WTC11 (cell line): ENCODE measurements around the gene ECI1. TPM values are rescaled to one million over a fixed set of nuclear protein-coding genes. Genes with fewer than 3 reads are reported as not detected.
"Not testable (repeated sequence)": the region's sequence is repeated elsewhere in the genome, so short reads cannot be mapped to it uniquely, and the experiment has no call there.

Experiments
- ATAC-seq: fragments of 200-7000 bp; cut with Tn5 transposase; 2 replicates; pipeline ENCODE4 v1.10.0; 2021; ENCODE audit warnings: mild to moderate bottlenecking, moderate library complexity
- CTCF ChIA-PET: fragments of 300-600 bp; sonication (Branson Sonifier 250); formaldehyde crosslinking; loops from one replicate; lab custom pipeline; 2021; ENCODE audit warnings: antibody characterized with exemption; lab: Charles Lee
- POLR2A ChIA-PET: fragments of 350-600 bp; sonication (Branson Sonifier 250); formaldehyde crosslinking; loops from one replicate; lab custom pipeline; 2021; ENCODE audit warnings: antibody characterized with exemption; lab: Charles Lee
- DNase-seq: peaks from one replicate; pipeline ENCODE4 v3.0.0; 2021; ENCODE audit warnings: low spot score
- H3K27ac Mint-ChIP-seq: 2 replicates; pipeline ENCODE4 v1.8.0; 2021; ENCODE audit warnings: mixed read lengths
- H3K27me3 Mint-ChIP-seq: 2 replicates; pipeline ENCODE4 v1.8.0; 2021; ENCODE audit warnings: low read depth, mild to moderate bottlenecking, moderate library complexity, mixed read lengths
- H3K36me3 Mint-ChIP-seq: 2 replicates; pipeline ENCODE4 v1.8.0; 2021; ENCODE audit warnings: mixed read lengths
- H3K4me1 Mint-ChIP-seq: 2 replicates; pipeline ENCODE4 v1.8.0; 2022; ENCODE audit warnings: mixed read lengths
- H3K4me3 Mint-ChIP-seq: 2 replicates; pipeline ENCODE4 v1.8.0; 2021; ENCODE audit warnings: mild to moderate bottlenecking, moderate library complexity, mixed read lengths
- H3K9me3 Mint-ChIP-seq: 2 replicates; pipeline ENCODE4 v1.8.0; 2021; ENCODE audit warnings: mixed read lengths
- ATF3 ChIP-seq: sonication (generic); formaldehyde crosslinking; conservative IDR thresholded peaks from 2 replicates; pipeline ENCODE4 v1.8.1; 2022; ENCODE audit warnings: mild to moderate bottlenecking, missing genetic modification reagents
- CTCF ChIP-seq: fragments of 200-600 bp; IDR thresholded peaks from 2 replicates; pipeline ENCODE4 v1.8.0; 2022; ENCODE audit warnings: antibody characterized with exemption
- ETV6 ChIP-seq: sonication (generic); formaldehyde crosslinking; IDR thresholded peaks from 2 replicates; pipeline ENCODE4 v1.8.1; 2022; ENCODE audit warnings: mild to moderate bottlenecking, missing genetic modification reagents
- NR2C2 ChIP-seq: sonication (generic); formaldehyde crosslinking; IDR thresholded peaks from 2 replicates; pipeline ENCODE4 v1.8.0; 2022; ENCODE audit warnings: mild to moderate bottlenecking, missing genetic modification reagents
- SP1 ChIP-seq: sonication (generic); formaldehyde crosslinking; conservative IDR thresholded peaks from 2 replicates; pipeline ENCODE4 v1.8.1; 2022; ENCODE audit warnings: missing genetic modification reagents
- ZNF416 ChIP-seq: fragments of 250-450 bp; sonication (Bioruptor Pico); IDR thresholded peaks from 2 replicates; pipeline ENCODE4 v1.9.0; 2021; ENCODE audit warnings: mild to moderate bottlenecking, inconsistent platforms
- ZNF423 ChIP-seq: fragments of 250-450 bp; sonication (Bioruptor Pico); IDR thresholded peaks from 2 replicates; pipeline ENCODE4 v2.1.2; 2022; ENCODE audit warnings: mild to moderate bottlenecking, moderate library complexity
- total RNA-seq: library from RNA; stranded (reverse); gene quantifications from 3 replicates; pipeline ENCODE4 v1.2.3, GENCODE V29; 2021
- TF ChIP-seq, protein P1 (sequence below): sonication (generic); formaldehyde crosslinking; IDR thresholded peaks from 2 replicates; pipeline ENCODE4 v1.8.1; 2023; ENCODE audit warnings: mild to moderate bottlenecking, missing genetic modification reagents, moderate library complexity
- TF ChIP-seq, protein P2 (sequence below): sonication (generic); formaldehyde crosslinking; IDR thresholded peaks from 2 replicates; pipeline ENCODE4 v1.8.1; 2023; ENCODE audit warnings: mild to moderate bottlenecking, missing genetic modification reagents, borderline replicate concordance
- TF ChIP-seq, protein P3 (sequence below): fragments of 250-450 bp; sonication (Bioruptor Pico); IDR thresholded peaks from 2 replicates; pipeline ENCODE4 v1.8.0; 2021; ENCODE audit warnings: mild to moderate bottlenecking

ECI1 gene
- total RNA-seq, 1 experiment from 2014 or later, result 100 TPM

GRCh38 chr16:2242598-2242997, 8.8 kb downstream of the ECI1 start (continued):
- no peak for TF ChIP-seq ATF3 (CRISPR knock-in tag)
- TF ChIP-seq ZNF423, result no peak
- TF ChIP-seq SP1 (CRISPR knock-in tag), result no peak
- TF ChIP-seq, protein P1, sequence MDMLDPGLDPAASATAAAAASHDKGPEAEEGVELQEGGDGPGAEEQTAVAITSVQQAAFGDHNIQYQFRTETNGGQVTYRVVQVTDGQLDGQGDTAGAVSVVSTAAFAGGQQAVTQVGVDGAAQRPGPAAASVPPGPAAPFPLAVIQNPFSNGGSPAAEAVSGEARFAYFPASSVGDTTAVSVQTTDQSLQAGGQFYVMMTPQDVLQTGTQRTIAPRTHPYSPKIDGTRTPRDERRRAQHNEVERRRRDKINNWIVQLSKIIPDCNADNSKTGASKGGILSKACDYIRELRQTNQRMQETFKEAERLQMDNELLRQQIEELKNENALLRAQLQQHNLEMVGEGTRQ (CRISPR knock-in tag), result no peak
- TF ChIP-seq ETV6 (CRISPR knock-in tag), result no peak
- TF ChIP-seq, protein P2, sequence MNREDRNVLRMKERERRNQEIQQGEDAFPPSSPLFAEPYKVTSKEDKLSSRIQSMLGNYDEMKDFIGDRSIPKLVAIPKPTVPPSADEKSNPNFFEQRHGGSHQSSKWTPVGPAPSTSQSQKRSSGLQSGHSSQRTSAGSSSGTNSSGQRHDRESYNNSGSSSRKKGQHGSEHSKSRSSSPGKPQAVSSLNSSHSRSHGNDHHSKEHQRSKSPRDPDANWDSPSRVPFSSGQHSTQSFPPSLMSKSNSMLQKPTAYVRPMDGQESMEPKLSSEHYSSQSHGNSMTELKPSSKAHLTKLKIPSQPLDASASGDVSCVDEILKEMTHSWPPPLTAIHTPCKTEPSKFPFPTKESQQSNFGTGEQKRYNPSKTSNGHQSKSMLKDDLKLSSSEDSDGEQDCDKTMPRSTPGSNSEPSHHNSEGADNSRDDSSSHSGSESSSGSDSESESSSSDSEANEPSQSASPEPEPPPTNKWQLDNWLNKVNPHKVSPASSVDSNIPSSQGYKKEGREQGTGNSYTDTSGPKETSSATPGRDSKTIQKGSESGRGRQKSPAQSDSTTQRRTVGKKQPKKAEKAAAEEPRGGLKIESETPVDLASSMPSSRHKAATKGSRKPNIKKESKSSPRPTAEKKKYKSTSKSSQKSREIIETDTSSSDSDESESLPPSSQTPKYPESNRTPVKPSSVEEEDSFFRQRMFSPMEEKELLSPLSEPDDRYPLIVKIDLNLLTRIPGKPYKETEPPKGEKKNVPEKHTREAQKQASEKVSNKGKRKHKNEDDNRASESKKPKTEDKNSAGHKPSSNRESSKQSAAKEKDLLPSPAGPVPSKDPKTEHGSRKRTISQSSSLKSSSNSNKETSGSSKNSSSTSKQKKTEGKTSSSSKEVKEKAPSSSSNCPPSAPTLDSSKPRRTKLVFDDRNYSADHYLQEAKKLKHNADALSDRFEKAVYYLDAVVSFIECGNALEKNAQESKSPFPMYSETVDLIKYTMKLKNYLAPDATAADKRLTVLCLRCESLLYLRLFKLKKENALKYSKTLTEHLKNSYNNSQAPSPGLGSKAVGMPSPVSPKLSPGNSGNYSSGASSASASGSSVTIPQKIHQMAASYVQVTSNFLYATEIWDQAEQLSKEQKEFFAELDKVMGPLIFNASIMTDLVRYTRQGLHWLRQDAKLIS (CRISPR knock-in tag), result no peak
- no peak for TF ChIP-seq CTCF
- TF ChIP-seq ZNF416 (CRISPR knock-in tag), result no peak

DNA sequence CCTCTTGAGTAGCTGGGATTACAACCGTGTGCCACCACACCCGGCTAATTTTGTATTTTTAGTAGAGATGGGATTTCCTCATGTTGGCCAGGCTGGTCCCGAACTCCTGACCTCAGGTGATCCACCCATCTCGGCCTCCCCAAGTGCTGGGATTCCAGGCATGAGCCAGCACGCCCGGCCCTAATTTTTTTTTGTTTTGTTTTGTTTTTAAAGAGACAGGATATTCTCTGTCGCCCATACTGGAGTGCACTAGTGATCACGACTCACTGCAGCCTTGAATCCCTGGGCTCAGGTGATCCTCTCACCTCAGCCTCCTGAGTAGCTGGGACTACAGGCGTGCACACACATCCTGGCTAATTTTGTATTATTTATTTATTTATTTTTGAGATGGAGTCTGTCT, 11.1 kb downstream of the ECI1 start:
- not testable (repeated sequence) for H3K9me3 Mint-ChIP-seq, H3K4me3 Mint-ChIP-seq, H3K27ac Mint-ChIP-seq, DNase-seq, ATAC-seq, H3K4me1 Mint-ChIP-seq
- Mint-ChIP-seq H3K27me3 (peaks cover 16% of the 10 kb centered on the region), H3K36me3 (peaks cover 20% of the 10 kb centered on the region)
- ChIA-PET CTCF (interaction anchor here (3.6 kb wide), 1 partner anchor 12 kb away, joined by 15 read pairs; the partner anchor contains the start of gene ECI1), POLR2A (interaction anchor here (0.5 to 1.2 kb wide), 3 partner anchors 12 to 34 kb away, joined by 3 to 7 read pairs (median 5); partner anchors contain the start of gene ECI1)

DNA sequence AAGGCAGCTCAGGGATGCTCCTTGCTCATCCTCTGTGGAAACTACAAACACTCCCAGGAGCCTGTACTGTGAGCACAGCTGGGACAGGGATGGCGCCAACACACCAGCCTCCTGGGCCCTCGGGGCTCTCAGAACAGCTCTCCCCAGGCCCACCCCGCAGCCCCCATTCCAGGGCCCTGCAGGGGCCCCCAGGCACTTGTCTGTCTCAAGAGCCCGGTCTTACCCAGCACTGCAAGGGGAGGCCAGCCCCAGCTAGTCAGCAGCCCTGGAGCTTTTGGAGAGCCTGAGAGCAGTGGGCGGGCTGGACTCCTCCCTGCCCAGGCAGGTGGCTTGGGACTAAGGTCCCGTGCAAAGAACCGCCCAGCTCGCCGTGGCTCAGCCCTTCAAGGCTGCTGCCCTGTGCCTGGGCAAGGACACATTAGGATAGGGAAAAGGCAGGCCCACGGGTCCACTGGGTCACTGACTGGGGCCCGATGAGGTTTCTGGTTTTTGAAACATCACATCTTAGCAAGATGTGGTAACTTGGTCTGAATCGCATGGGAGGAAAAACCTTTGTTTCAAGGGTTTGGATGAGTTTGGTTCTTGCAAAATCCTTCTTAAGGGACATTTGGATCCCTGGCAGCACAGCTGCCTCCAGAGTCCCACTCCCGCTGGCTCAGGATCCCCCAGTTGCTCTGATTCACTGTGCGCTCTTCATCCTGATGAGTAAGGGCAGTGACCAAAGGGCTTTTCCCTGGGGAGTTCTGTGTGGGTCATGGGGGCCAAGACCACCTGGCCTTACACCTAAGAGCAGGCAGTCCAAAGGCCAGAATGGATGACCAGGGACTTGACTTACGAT, 12.3 kb downstream of the ECI1 start:
- H3K4me3 Mint-ChIP-seq, result no peak overlapping the region
- POLR2A ChIA-PET, result interaction anchor here (1.0 to 4.1 kb wide), 2 partner anchors 13 to 84 kb away, joined by 3 to 28 read pairs; partner anchors contain the start of genes ECI1 and TRAF7
- TF ChIP-seq, protein P3, sequence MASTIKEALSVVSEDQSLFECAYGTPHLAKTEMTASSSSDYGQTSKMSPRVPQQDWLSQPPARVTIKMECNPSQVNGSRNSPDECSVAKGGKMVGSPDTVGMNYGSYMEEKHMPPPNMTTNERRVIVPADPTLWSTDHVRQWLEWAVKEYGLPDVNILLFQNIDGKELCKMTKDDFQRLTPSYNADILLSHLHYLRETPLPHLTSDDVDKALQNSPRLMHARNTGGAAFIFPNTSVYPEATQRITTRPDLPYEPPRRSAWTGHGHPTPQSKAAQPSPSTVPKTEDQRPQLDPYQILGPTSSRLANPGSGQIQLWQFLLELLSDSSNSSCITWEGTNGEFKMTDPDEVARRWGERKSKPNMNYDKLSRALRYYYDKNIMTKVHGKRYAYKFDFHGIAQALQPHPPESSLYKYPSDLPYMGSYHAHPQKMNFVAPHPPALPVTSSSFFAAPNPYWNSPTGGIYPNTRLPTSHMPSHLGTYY (CRISPR knock-in tag), result 0 out of 2 replicates have a peak, but pooled peaks have one; percentile 33
- no peak for TF ChIP-seq NR2C2 (CRISPR knock-in tag)
- ATAC-seq (peak; percentile 14), DNase-seq (peak; percentile 38)
- H3K27ac Mint-ChIP-seq, result 0 out of 2 replicates have a peak overlapping the region, but pooled peaks have one; percentile 32
- H3K27me3 Mint-ChIP-seq, result peaks cover 16% of the 10 kb centered on the region
- peaks cover 15% of the 10 kb centered on the region for H3K36me3 Mint-ChIP-seq
- H3K9me3 Mint-ChIP-seq, result no peaks in the 10 kb centered on the region
- no peaks in the 10 kb centered on the region for H3K4me1 Mint-ChIP-seq
- CTCF ChIA-PET, result interaction anchor here (0.5 to 4.5 kb wide), 8 partner anchors 8 to 262 kb away, joined by 3 to 51 read pairs (median 4); partner anchors contain the start of genes CASKIN1 and ECI1
